IMR-90 (cell line): ENCODE data around the gene B4GALT5. TPM values are rescaled to one million over a fixed set of nuclear protein-coding genes. Genes with fewer than 3 reads are reported as not detected.

Experiments used
- ATAC-seq: fragments of 200-7000 bp; cut with Tn5 transposase; 2 replicates; pipeline ENCODE4 v1.9.1; 2020; ENCODE audit warnings: low read depth, mild to moderate bottlenecking, moderate library complexity
- BruUV-seq: library from RNA; stranded (reverse); fragments of 400-500 nt; replicated peaks from 2 replicates; lab custom pipeline; 2021; lab: Mats Ljungman, UMichigan
- CTCF ChIA-PET: fragments of 300-600 bp; formaldehyde crosslinking; extraction: SDS; loops from one replicate; lab custom pipeline; 2021; ENCODE audit warnings: antibody characterized with exemption; lab: Yijun Ruan, JAX
- POLR2A ChIA-PET: fragments of 300-600 bp; sonication (Branson Sonifier 250); formaldehyde crosslinking; loops from one replicate; lab custom pipeline; 2022; ENCODE audit warnings: antibody characterized with exemption; ENCODE audit not compliant: unreplicated experiment; lab: Charles Lee
- DNase-seq: peaks from one replicate; pipeline ENCODE4 v3.0.0; 2013
- H2AFZ ChIP-seq: replicated peaks from 2 replicates; pipeline ENCODE3; 2013; ENCODE audit warnings: low read length, mild to moderate bottlenecking; ENCODE audit not compliant: poor library complexity
- H2AK5ac ChIP-seq: 2 replicates; pipeline ENCODE4 v1.6.1; 2013; ENCODE audit warnings: low read depth, low read length, inconsistent platforms
- H2AK9ac ChIP-seq: replicated peaks from 2 replicates; pipeline ENCODE3; 2013; ENCODE audit warnings: mild to moderate bottlenecking, low read depth, low read length, moderate library complexity; ENCODE audit not compliant: poor library complexity
- H2BK120ac ChIP-seq: 2 replicates; pipeline ENCODE4 v1.6.1; 2013; ENCODE audit warnings: low read depth, low read length, inconsistent platforms
- H2BK15ac ChIP-seq: 3 replicates; pipeline ENCODE4 v1.6.1; 2013; ENCODE audit warnings: low read depth, low read length, inconsistent platforms
- H2BK20ac ChIP-seq: 2 replicates; pipeline ENCODE4 v1.6.1; 2013; ENCODE audit warnings: low read depth, mild to moderate bottlenecking, inconsistent platforms, low read length, moderate library complexity
- H2BK5ac ChIP-seq: 2 replicates; pipeline ENCODE4 v1.6.1; 2013; ENCODE audit warnings: mild to moderate bottlenecking, low read depth, low read length, inconsistent platforms; ENCODE audit not compliant: poor library complexity, severe bottlenecking
- H3K14ac ChIP-seq: replicated peaks from 2 replicates; pipeline ENCODE4 v1.6.1; 2013; ENCODE audit warnings: low read depth, low read length, inconsistent platforms
- H3K18ac ChIP-seq: 2 replicates; pipeline ENCODE4 v1.6.1; 2013; ENCODE audit warnings: low read depth, low read length, control low read depth
- H3K23ac ChIP-seq: 2 replicates; pipeline ENCODE4 v1.6.1; 2013; ENCODE audit warnings: low read depth, low read length, inconsistent platforms
- H3K27ac ChIP-seq: 2 replicates; pipeline ENCODE4 v1.5.1; 2013; ENCODE audit warnings: mild to moderate bottlenecking, control low read depth, low read length; ENCODE audit not compliant: insufficient read depth
- H3K27me3 ChIP-seq: 2 replicates; pipeline ENCODE4 v1.6.1; 2013; ENCODE audit warnings: low read length; ENCODE audit not compliant: control insufficient read depth, insufficient read depth
- H3K36me3 ChIP-seq: 2 replicates; pipeline ENCODE4 v1.6.1; 2013; ENCODE audit warnings: low read length, mixed read lengths; ENCODE audit not compliant: control insufficient read depth, insufficient read depth
- H3K4ac ChIP-seq: 2 replicates; pipeline ENCODE4 v1.6.1; 2013; ENCODE audit warnings: low read depth, low read length, inconsistent platforms
- H3K4me1 ChIP-seq: 2 replicates; pipeline ENCODE4 v1.6.1; 2013; ENCODE audit warnings: low read length, mixed read lengths; ENCODE audit not compliant: control insufficient read depth, insufficient read depth
- H3K4me2 ChIP-seq: 2 replicates; pipeline ENCODE4 v1.6.1; 2013; ENCODE audit warnings: low read depth, mild to moderate bottlenecking, control low read depth, low read length, moderate library complexity
- H3K4me3 ChIP-seq: 2 replicates; pipeline ENCODE4 v1.5.1; 2013; ENCODE audit warnings: low read depth, mild to moderate bottlenecking, control low read depth, low read length, moderate library complexity; ENCODE audit not compliant: insufficient read depth
- H3K56ac ChIP-seq: 2 replicates; pipeline ENCODE4 v1.6.1; 2013; ENCODE audit warnings: low read length, inconsistent platforms; ENCODE audit not compliant: insufficient read depth; ENCODE audit errors: extremely low read depth
- H3K79me1 ChIP-seq, 2 experiments: 2 replicates each; pipeline ENCODE4 v1.6.1; 2013; ENCODE audit warnings: low read length in 2 of 2, inconsistent platforms in 1 of 2, low read depth in 1 of 2
- H3K9ac ChIP-seq: 2 replicates; pipeline ENCODE4 v1.6.1; 2013; ENCODE audit warnings: low read depth, low read length, control low read depth
- H3K9me1 ChIP-seq: 2 replicates; pipeline ENCODE4 v1.6.1; 2013; ENCODE audit warnings: low read length, inconsistent platforms; ENCODE audit not compliant: insufficient read depth
- H3K9me3 ChIP-seq: 2 replicates; pipeline ENCODE4 v1.6.1; 2013; ENCODE audit warnings: low read length; ENCODE audit not compliant: control insufficient read depth, insufficient read depth
- H4K20me1 ChIP-seq: 2 replicates; pipeline ENCODE4 v1.6.1; 2013; ENCODE audit warnings: low read length, inconsistent platforms; ENCODE audit not compliant: insufficient read depth
- H4K5ac ChIP-seq: 2 replicates; pipeline ENCODE4 v1.6.1; 2013; ENCODE audit warnings: mild to moderate bottlenecking, low read depth, low read length, control low read depth
- H4K8ac ChIP-seq, 2 experiments: 2 replicates each; pipeline ENCODE4 v1.6.1; 2013; ENCODE audit warnings: low read depth in 2 of 2, low read length in 2 of 2, control low read depth in 1 of 2, inconsistent platforms in 1 of 2
- H4K91ac ChIP-seq: 2 replicates; pipeline ENCODE4 v1.6.1; 2013; ENCODE audit warnings: low read depth, low read length, inconsistent platforms; ENCODE audit not compliant: insufficient read depth
- BHLHE40 ChIP-seq: fragments of 150-350 bp; IDR thresholded peaks from 2 replicates; pipeline ENCODE4 v1.6.1; 2016; ENCODE audit warnings: mild to moderate bottlenecking, low read depth, low read length
- CEBPB ChIP-seq: IDR thresholded peaks from 2 replicates; pipeline ENCODE4 v1.6.1; 2012; ENCODE audit warnings: low read depth, low read length, improper control_type of control experiment
- CHD1 ChIP-seq: IDR thresholded peaks from 2 replicates; pipeline ENCODE4 v1.6.1; 2012; ENCODE audit warnings: low read depth, low read length, improper control_type of control experiment
- FOS ChIP-seq: fragments of 150-350 bp; IDR thresholded peaks from 2 replicates; pipeline ENCODE4 v1.6.1; 2016; ENCODE audit warnings: low read depth, low read length
- MAFK ChIP-seq: IDR thresholded peaks from 2 replicates; pipeline ENCODE4 v1.6.1; 2012; ENCODE audit warnings: low read depth, low read length, improper control_type of control experiment
- MAZ ChIP-seq: IDR thresholded peaks from 2 replicates; pipeline ENCODE4 v1.6.1; 2012; ENCODE audit warnings: low read depth, mild to moderate bottlenecking, low read length, improper control_type of control experiment, moderate library complexity, borderline replicate concordance
- MXI1 ChIP-seq: IDR thresholded peaks from 2 replicates; pipeline ENCODE4 v1.6.1; 2012; ENCODE audit warnings: low read depth, mild to moderate bottlenecking, low read length, moderate library complexity, borderline replicate concordance
- NFE2L2 ChIP-seq: fragments of 150-350 bp; IDR thresholded peaks from 2 replicates; pipeline ENCODE4 v1.6.1; 2016; ENCODE audit warnings: low read depth, mild to moderate bottlenecking, low read length
- POLR2A ChIP-seq: IDR thresholded peaks from 2 replicates; pipeline ENCODE4 v1.6.1; 2012; ENCODE audit warnings: mild to moderate bottlenecking, low read depth, low read length
- RAD21 ChIP-seq: IDR thresholded peaks from 2 replicates; pipeline ENCODE4 v1.6.1; 2012; ENCODE audit warnings: low read length, improper control_type of control experiment
- RCOR1 ChIP-seq: IDR thresholded peaks from 2 replicates; pipeline ENCODE4 v1.6.1; 2012; ENCODE audit warnings: mild to moderate bottlenecking, low read length, improper control_type of control experiment; ENCODE audit not compliant: insufficient replicate concordance
- RFX5 ChIP-seq: IDR thresholded peaks from 2 replicates; pipeline ENCODE4 v1.8.0; 2012; ENCODE audit warnings: low read depth, mild to moderate bottlenecking, low read length, moderate library complexity
- SMC3 ChIP-seq: fragments of 150-350 bp; IDR thresholded peaks from 2 replicates; pipeline ENCODE4 v1.6.1; 2016; ENCODE audit warnings: low read depth, mild to moderate bottlenecking, antibody characterized with exemption, low read length, moderate library complexity
- WGBS, 2 experiments: methylation state at CpG; one replicate each; pipeline versions ENCODE4 v1.1.5 to v1.1.7; 2013; ENCODE audit warnings: missing lambda C conversion rate in 2 of 2; ENCODE audit not compliant: insufficient read length in 1 of 2; ENCODE audit errors: extremely low coverage in 2 of 2; 5-methylcytosine and 5-hydroxymethylcytosine counted together
- dilution Hi-C: fragments of 300-500 bp; cut with HindIII; formaldehyde crosslinking; loops from one replicate; pipeline ENCODE4 v1.14.3; 2018; ENCODE audit warnings: low sequenced_read_pairs; ENCODE audit not compliant: unreplicated experiment
- in situ Hi-C: fragments of 300-500 bp; cut with MboI; formaldehyde crosslinking; loops from 3 replicates; pipeline ENCODE4 v1.14.3; 2019; ENCODE audit warnings: low sequenced_read_pairs, inconsistent platforms, mixed read lengths
- intact Hi-C: fragments of 100-400 bp; cut with micrococcal nuclease; formaldehyde crosslinking; loops from 2 replicates; pipeline ENCODE4 v1.10.0; 2022
- polyA plus RNA-seq, 3 experiments: library from polyadenylated mRNA; depleted of rRNA; stranded (reverse); fragments of >200 nt; gene quantifications; 2 replicates each; pipeline ENCODE4 v1.2.3, GENCODE V29; 2012; ENCODE audit warnings: low replicate concordance in 1 of 3
- total RNA-seq: library from RNA; depleted of rRNA; stranded (reverse); fragments of >200 nt; gene quantifications from 2 replicates; pipeline ENCODE4 v1.2.3, GENCODE V29; 2012
- TF ChIP-seq, protein P1 (sequence below): fragments of 150-350 bp; IDR thresholded peaks from 2 replicates; pipeline ENCODE4 v1.6.1; 2016; ENCODE audit warnings: low read depth, mild to moderate bottlenecking, low read length, moderate library complexity, borderline replicate concordance
- TF ChIP-seq, protein P2 (sequence below): conservative IDR thresholded peaks from 2 replicates; pipeline ENCODE4 v1.5.1; 2012; ENCODE audit warnings: mild to moderate bottlenecking, low read depth, low read length, improper control_type of control experiment
- TF ChIP-seq, protein P3 (sequence below): fragments of 150-350 bp; IDR thresholded peaks from 2 replicates; pipeline ENCODE4 v1.6.1; 2017; ENCODE audit warnings: mild to moderate bottlenecking, antibody characterized with exemption, low read length, low read depth

B4GALT5 gene
- total and polyA plus RNA-seq, 2 of the 4 experiments (the other 2 are of a cell fraction), result 11.3 to 20.4 TPM

DNA sequence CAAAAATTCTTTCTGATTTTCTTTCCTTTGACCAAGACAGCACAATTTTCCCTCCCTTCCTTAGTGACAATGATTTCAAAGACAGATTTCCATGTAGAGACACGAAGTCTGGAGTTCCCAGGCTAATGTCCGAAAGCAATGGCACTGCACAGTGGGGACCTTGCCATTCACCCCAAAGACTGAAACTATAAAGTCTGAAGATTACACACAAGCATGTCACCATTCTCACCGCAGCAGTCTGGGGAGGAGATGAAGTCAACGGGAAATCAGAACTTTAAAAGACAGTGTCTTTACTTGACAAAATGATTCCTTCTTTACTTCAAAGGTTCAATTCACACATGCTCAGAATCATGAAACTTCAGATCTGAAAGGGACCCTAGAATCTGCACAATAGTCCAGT is 8.3 kb downstream of the B4GALT5 start:
- no peak overlapping the region for H2BK5ac ChIP-seq
- H3K9me1 ChIP-seq, result peaks cover 4% of the 10 kb centered on the region; the same call in 1 of the 2 replicates
- ChIA-PET POLR2A (no interaction called here), CTCF (interaction anchor here (0.6 kb wide), 1 partner anchor 175 kb away, joined by 5 read pairs; no protein-coding TSS in a partner anchor)
- intact Hi-C loops, result no loop called here
- H2BK20ac ChIP-seq, result no peak overlapping the region
- no peaks in the 10 kb centered on the region for H3K9me3 ChIP-seq
- WGBS, 2 experiments, result no CpG with 5 or more reads among the region's 4 CpGs
- H2AK9ac ChIP-seq, result no peak overlapping the region
- H3K14ac ChIP-seq, result no peak overlapping the region
- no peak overlapping the region for H3K4me3 ChIP-seq
- peaks cover 71% of the 10 kb centered on the region for H4K20me1 ChIP-seq
- DNase-seq, result no peak
- no peak overlapping the region for H3K23ac ChIP-seq
- H3K18ac ChIP-seq, result no peak overlapping the region
- H3K27ac ChIP-seq, result no peak overlapping the region
- no TSS peak for BruUV-seq
- no peaks in the 10 kb centered on the region for H3K27me3 ChIP-seq
- peaks cover 10 to 69% of the 10 kb centered on the region in 2 experiments; a peak in 3 of 4 replicates for H3K79me1 ChIP-seq
- H3K56ac ChIP-seq, result no peak overlapping the region
- H4K5ac ChIP-seq, result no peak overlapping the region
- H3K9ac ChIP-seq, result no peak overlapping the region
- in situ Hi-C loops, result no loop called here
- H3K36me3 ChIP-seq, result no peaks in the 10 kb centered on the region
- no peak overlapping the region for H3K4me2 ChIP-seq
- H2AFZ ChIP-seq, result no peak overlapping the region
- dilution Hi-C loops, result no loop called here
- H3K4me1 ChIP-seq, result peaks cover 5% of the 10 kb centered on the region
- H4K91ac ChIP-seq, result no peak overlapping the region
- H2BK120ac ChIP-seq, result no peak overlapping the region
- TF ChIP-seq NFE2L2, result no peak
- TF ChIP-seq SMC3, result no peak
- TF ChIP-seq POLR2A, result no peak
- no peak for TF ChIP-seq RCOR1
- no peak for TF ChIP-seq MAZ
- no peak for TF ChIP-seq MAFK
- TF ChIP-seq RAD21, result no peak
- TF ChIP-seq, protein P1, sequence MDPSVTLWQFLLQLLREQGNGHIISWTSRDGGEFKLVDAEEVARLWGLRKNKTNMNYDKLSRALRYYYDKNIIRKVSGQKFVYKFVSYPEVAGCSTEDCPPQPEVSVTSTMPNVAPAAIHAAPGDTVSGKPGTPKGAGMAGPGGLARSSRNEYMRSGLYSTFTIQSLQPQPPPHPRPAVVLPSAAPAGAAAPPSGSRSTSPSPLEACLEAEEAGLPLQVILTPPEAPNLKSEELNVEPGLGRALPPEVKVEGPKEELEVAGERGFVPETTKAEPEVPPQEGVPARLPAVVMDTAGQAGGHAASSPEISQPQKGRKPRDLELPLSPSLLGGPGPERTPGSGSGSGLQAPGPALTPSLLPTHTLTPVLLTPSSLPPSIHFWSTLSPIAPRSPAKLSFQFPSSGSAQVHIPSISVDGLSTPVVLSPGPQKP, result no peak
- TF ChIP-seq, protein P2, sequence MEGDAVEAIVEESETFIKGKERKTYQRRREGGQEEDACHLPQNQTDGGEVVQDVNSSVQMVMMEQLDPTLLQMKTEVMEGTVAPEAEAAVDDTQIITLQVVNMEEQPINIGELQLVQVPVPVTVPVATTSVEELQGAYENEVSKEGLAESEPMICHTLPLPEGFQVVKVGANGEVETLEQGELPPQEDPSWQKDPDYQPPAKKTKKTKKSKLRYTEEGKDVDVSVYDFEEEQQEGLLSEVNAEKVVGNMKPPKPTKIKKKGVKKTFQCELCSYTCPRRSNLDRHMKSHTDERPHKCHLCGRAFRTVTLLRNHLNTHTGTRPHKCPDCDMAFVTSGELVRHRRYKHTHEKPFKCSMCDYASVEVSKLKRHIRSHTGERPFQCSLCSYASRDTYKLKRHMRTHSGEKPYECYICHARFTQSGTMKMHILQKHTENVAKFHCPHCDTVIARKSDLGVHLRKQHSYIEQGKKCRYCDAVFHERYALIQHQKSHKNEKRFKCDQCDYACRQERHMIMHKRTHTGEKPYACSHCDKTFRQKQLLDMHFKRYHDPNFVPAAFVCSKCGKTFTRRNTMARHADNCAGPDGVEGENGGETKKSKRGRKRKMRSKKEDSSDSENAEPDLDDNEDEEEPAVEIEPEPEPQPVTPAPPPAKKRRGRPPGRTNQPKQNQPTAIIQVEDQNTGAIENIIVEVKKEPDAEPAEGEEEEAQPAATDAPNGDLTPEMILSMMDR, result no peak
- no peak for TF ChIP-seq RFX5
- no peak for TF ChIP-seq FOS
- TF ChIP-seq CHD1, result no peak
- TF ChIP-seq, protein P3, sequence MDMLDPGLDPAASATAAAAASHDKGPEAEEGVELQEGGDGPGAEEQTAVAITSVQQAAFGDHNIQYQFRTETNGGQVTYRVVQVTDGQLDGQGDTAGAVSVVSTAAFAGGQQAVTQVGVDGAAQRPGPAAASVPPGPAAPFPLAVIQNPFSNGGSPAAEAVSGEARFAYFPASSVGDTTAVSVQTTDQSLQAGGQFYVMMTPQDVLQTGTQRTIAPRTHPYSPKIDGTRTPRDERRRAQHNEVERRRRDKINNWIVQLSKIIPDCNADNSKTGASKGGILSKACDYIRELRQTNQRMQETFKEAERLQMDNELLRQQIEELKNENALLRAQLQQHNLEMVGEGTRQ, result no peak
- TF ChIP-seq BHLHE40, result no peak
- TF ChIP-seq CEBPB, result no peak
- TF ChIP-seq MXI1, result no peak
- no peak overlapping the region for H2AK5ac ChIP-seq
- H4K8ac ChIP-seq, result no peak overlapping the region
- no peak overlapping the region for H2BK15ac ChIP-seq
- H3K4ac ChIP-seq, result no peak overlapping the region
- no peak for ATAC-seq
